Panc1 (cell line): ENCODE results near the gene MED16. TPM values are rescaled to one million over a fixed set of nuclear protein-coding genes. Genes with fewer than 3 reads are reported as not detected.

Source experiments
- ATAC-seq: fragments of 200-7000 bp; cut with Tn5 transposase; 2 replicates; pipeline ENCODE4 v1.9.1; 2020; ENCODE audit warnings: mild to moderate bottlenecking, moderate library complexity
- BruUV-seq: library from RNA; stranded (reverse); fragments of 400-500 nt; replicated peaks from 2 replicates; lab custom pipeline; 2021; lab: Mats Ljungman, UMichigan
- CTCF ChIA-PET: fragments of 300-600 bp; sonication (Branson Sonifier 250); formaldehyde crosslinking; loops from one replicate; lab custom pipeline; 2022; ENCODE audit warnings: antibody characterized with exemption; lab: Charles Lee
- POLR2A ChIA-PET: fragments of 300-600 bp; sonication (Branson Sonifier 250); formaldehyde crosslinking; loops from one replicate; lab custom pipeline; 2022; ENCODE audit warnings: antibody characterized with exemption; lab: Charles Lee
- DNase-seq: peaks from one replicate; pipeline ENCODE4 v3.0.0-alpha.2; 2010; ENCODE audit warnings: low read depth, low spot score
- H3K27ac ChIP-seq: 2 replicates; pipeline ENCODE4 v1.5.1; 2011; ENCODE audit warnings: mild to moderate bottlenecking, low read length, inconsistent platforms
- H3K27me3 ChIP-seq: fragments of 200-500 bp; sonication (Bioruptor generic); 2 replicates; pipeline ENCODE4 v1.6.0; 2014; ENCODE audit warnings: low read length, inconsistent platforms; ENCODE audit not compliant: control insufficient read depth, insufficient read depth
- H3K36me3 ChIP-seq: fragments of 200-500 bp; sonication (Bioruptor generic); 2 replicates; pipeline ENCODE4 v1.5.1; 2014; ENCODE audit warnings: inconsistent platforms, mild to moderate bottlenecking, low read length, moderate library complexity; ENCODE audit not compliant: control insufficient read depth, insufficient read depth
- H3K4me1 ChIP-seq: 2 replicates; pipeline ENCODE4 v1.5.1; 2011; ENCODE audit warnings: inconsistent platforms, mild to moderate bottlenecking, low read length, moderate library complexity; ENCODE audit not compliant: control insufficient read depth, insufficient read depth
- H3K4me3 ChIP-seq, 2 experiments: 2 replicates each; pipeline ENCODE4 v1.5.1; 2011 to 2012; ENCODE audit warnings: low read depth in 2 of 2, low read length in 2 of 2, mild to moderate bottlenecking in 2 of 2, inconsistent platforms in 1 of 2, moderate library complexity in 1 of 2
- H3K9me3 ChIP-seq: fragments of 200-500 bp; sonication (Bioruptor generic); 2 replicates; pipeline ENCODE4 v1.5.1; 2014; ENCODE audit warnings: low read depth, mild to moderate bottlenecking, inconsistent platforms, low read length, moderate library complexity; ENCODE audit not compliant: control insufficient read depth, insufficient read depth
- POLR2AphosphoS5 ChIP-seq: IDR thresholded peaks from 2 replicates; pipeline ENCODE4 v1.6.1; 2012; ENCODE audit warnings: mild to moderate bottlenecking, low read depth, low read length, moderate library complexity
- SIN3A ChIP-seq: IDR thresholded peaks from 2 replicates; pipeline ENCODE4 v1.6.1; 2012; ENCODE audit warnings: low read depth, mild to moderate bottlenecking, low read length, moderate library complexity, borderline replicate concordance; ENCODE audit not compliant: insufficient read depth
- TCF7L2 ChIP-seq: IDR thresholded peaks from 2 replicates; pipeline ENCODE4 v1.6.1; 2011; ENCODE audit warnings: mild to moderate bottlenecking, low read depth, low read length, inconsistent platforms
- in situ Hi-C: cut with HindIII; loops from 2 replicates; pipeline ENCODE4 v1.10.0; 2016; ENCODE audit warnings: low sequenced_read_pairs, low pct_unique_long_range_greater_than_20kb
- intact Hi-C: fragments of 100-400 bp; cut with micrococcal nuclease; formaldehyde crosslinking; loops from one replicate; pipeline ENCODE4 v1.10.0; 2022; ENCODE audit not compliant: unreplicated experiment
- total RNA-seq: library from RNA; stranded (reverse); gene quantifications from one replicate; pipeline ENCODE4 v1.2.1, GENCODE V29; 2021; ENCODE audit not compliant: unreplicated experiment
- TF ChIP-seq, protein P1 (sequence below), 2 experiments: IDR thresholded peaks; 2 replicates each; pipeline ENCODE4 v1.6.1; 2011 to 2012; ENCODE audit warnings: low read depth in 2 of 2, control low read depth in 1 of 2, low read length in 1 of 2, mild to moderate bottlenecking in 1 of 2, moderate library complexity in 1 of 2; ENCODE audit not compliant: insufficient read depth in 1 of 2
- TF ChIP-seq, protein P2 (sequence below): fragments of 450-650 bp; IDR thresholded peaks from 2 replicates; pipeline ENCODE4 v1.5.1; 2017; ENCODE audit warnings: mild to moderate bottlenecking

MED16 gene
- total RNA-seq, 1 experiment from 2014 or later, result 39.5 TPM

DNA sequence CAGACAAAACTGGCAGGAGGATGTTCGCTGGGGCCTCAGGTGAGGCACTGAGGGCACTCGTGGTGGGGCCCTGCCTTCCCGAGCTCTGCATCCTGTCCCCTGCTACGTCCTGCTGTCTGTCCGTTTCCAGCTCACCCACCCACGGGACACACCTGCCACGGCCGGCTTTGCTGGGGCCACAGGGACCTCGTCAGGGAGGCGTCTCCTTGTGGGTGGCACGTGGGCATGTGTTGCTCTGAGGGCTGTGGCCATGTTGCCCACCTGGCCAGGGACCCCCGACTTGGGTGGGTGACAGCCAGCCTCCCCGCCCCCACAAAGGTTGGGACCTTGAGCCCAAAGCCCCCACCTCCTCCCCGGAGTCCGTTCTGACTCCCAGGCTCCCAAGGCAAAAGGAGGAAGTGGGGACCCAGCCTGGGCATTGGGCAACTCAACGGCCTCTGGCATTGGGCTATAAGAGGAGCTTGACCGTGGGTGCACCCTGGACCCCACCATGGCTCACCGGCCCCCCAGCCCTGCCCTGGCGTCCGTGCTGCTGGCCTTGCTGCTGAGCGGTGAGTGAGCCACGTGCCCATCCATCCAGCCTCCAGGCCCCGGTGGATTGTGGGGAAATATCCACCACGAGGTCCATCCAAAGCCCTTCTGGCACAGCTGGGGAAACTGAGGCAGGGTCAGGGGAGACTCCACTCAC, 52.3 kb downstream of the MED16 start, which contains the start of gene PRTN3:
Gene PRTN3 (plus strand): TSS at position 481 of the 688 bp plus-strand sequence. CDS start 10 bp downstream, at position 491.
- ChIA-PET POLR2A (interaction anchor here (0.5 kb wide), 1 partner anchor 31 kb away, joined by 4 read pairs; no protein-coding TSS in a partner anchor), CTCF (interaction anchor here (0.6 kb wide), 1 partner anchor 110 kb away, joined by 3 read pairs; no protein-coding TSS in a partner anchor)
- DNase-seq (no peak), ATAC-seq (no peak)
- TF ChIP-seq, protein P1, sequence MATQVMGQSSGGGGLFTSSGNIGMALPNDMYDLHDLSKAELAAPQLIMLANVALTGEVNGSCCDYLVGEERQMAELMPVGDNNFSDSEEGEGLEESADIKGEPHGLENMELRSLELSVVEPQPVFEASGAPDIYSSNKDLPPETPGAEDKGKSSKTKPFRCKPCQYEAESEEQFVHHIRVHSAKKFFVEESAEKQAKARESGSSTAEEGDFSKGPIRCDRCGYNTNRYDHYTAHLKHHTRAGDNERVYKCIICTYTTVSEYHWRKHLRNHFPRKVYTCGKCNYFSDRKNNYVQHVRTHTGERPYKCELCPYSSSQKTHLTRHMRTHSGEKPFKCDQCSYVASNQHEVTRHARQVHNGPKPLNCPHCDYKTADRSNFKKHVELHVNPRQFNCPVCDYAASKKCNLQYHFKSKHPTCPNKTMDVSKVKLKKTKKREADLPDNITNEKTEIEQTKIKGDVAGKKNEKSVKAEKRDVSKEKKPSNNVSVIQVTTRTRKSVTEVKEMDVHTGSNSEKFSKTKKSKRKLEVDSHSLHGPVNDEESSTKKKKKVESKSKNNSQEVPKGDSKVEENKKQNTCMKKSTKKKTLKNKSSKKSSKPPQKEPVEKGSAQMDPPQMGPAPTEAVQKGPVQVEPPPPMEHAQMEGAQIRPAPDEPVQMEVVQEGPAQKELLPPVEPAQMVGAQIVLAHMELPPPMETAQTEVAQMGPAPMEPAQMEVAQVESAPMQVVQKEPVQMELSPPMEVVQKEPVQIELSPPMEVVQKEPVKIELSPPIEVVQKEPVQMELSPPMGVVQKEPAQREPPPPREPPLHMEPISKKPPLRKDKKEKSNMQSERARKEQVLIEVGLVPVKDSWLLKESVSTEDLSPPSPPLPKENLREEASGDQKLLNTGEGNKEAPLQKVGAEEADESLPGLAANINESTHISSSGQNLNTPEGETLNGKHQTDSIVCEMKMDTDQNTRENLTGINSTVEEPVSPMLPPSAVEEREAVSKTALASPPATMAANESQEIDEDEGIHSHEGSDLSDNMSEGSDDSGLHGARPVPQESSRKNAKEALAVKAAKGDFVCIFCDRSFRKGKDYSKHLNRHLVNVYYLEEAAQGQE (IDR thresholded peaks at IDR 0.05; ENCODE audit: insufficient read depth in 1 of 2, low read depth in 2 of 2, low read length in 1 of 2), result no peak
- TF ChIP-seq, protein P2, sequence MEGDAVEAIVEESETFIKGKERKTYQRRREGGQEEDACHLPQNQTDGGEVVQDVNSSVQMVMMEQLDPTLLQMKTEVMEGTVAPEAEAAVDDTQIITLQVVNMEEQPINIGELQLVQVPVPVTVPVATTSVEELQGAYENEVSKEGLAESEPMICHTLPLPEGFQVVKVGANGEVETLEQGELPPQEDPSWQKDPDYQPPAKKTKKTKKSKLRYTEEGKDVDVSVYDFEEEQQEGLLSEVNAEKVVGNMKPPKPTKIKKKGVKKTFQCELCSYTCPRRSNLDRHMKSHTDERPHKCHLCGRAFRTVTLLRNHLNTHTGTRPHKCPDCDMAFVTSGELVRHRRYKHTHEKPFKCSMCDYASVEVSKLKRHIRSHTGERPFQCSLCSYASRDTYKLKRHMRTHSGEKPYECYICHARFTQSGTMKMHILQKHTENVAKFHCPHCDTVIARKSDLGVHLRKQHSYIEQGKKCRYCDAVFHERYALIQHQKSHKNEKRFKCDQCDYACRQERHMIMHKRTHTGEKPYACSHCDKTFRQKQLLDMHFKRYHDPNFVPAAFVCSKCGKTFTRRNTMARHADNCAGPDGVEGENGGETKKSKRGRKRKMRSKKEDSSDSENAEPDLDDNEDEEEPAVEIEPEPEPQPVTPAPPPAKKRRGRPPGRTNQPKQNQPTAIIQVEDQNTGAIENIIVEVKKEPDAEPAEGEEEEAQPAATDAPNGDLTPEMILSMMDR, result no peak
- TF ChIP-seq POLR2AphosphoS5, result no peak
- TF ChIP-seq TCF7L2, result no peak
- no peak for TF ChIP-seq SIN3A
- no peaks in the 10 kb centered on the region for H3K9me3 ChIP-seq
- no peak within 1 kb of the TSS for H3K27ac ChIP-seq
- BruUV-seq, result no TSS peak
- in situ Hi-C loops (no loop called here), intact Hi-C loops (no loop called here)
- H3K4me3 ChIP-seq, result no peak within 1 kb of the TSS
- H3K36me3 ChIP-seq, result no peaks in the 10 kb centered on the region
- no peaks in the 10 kb centered on the region for H3K4me1 ChIP-seq
- H3K27me3 ChIP-seq, result no peaks in the 10 kb centered on the region

GRCh38 chr19:835210-835810, 57.7 kb downstream of the MED16 start:
- no peak overlapping the region for H3K4me3 ChIP-seq
- TF ChIP-seq, protein P1 (IDR thresholded peaks at IDR 0.05; ENCODE audit: insufficient read depth in 1 of 2, low read depth in 2 of 2, low read length in 1 of 2), result no peak
- TF ChIP-seq TCF7L2 (no peak), POLR2AphosphoS5 (no peak), SIN3A (no peak)
- TF ChIP-seq, protein P2, result no peak
- DNase-seq, result no peak
- H3K4me1 ChIP-seq, result no peaks in the 10 kb centered on the region
- H3K9me3 ChIP-seq, result no peaks in the 10 kb centered on the region
- H3K27ac ChIP-seq, result no peak overlapping the region
- H3K27me3 ChIP-seq, result no peaks in the 10 kb centered on the region
- CTCF ChIA-PET, result no interaction called here
- no TSS peak for BruUV-seq
- no peaks in the 10 kb centered on the region for H3K36me3 ChIP-seq
- POLR2A ChIA-PET, result no interaction called here
- intact Hi-C loops (no loop called here), in situ Hi-C loops (no loop called here)
- ATAC-seq, result no peak
